Calu3 (cell line): Measurements from ENCODE around the gene ARMCX4. TPM values are rescaled to one million over a fixed set of nuclear protein-coding genes. Genes with fewer than 3 reads are reported as not detected.

Experiments
- BruUV-seq: library from RNA; stranded (reverse); fragments of 400-500 nt; replicated peaks from 2 replicates; lab custom pipeline; 2021; lab: Mats Ljungman, UMichigan
- CTCF ChIA-PET: fragments of 300-600 bp; sonication (Branson Sonifier 250); formaldehyde crosslinking; loops from one replicate; lab custom pipeline; 2022; ENCODE audit warnings: antibody characterized with exemption; lab: Charles Lee
- DNase-seq: peaks from one replicate; pipeline ENCODE4 v3.0.0; 2022
- H3K27ac Mint-ChIP-seq: one replicate; pipeline ENCODE4 v1.8.0; 2022; ENCODE audit warnings: mixed read lengths; ENCODE audit not compliant: unreplicated experiment
- H3K27me3 Mint-ChIP-seq: one replicate; pipeline ENCODE4 v1.8.0; 2022; ENCODE audit warnings: mixed read lengths; ENCODE audit not compliant: unreplicated experiment
- H3K36me3 Mint-ChIP-seq: one replicate; pipeline ENCODE4 v1.8.0; 2022; ENCODE audit warnings: mild to moderate bottlenecking, moderate library complexity, mixed read lengths; ENCODE audit not compliant: insufficient read depth, unreplicated experiment
- H3K4me1 Mint-ChIP-seq: one replicate; pipeline ENCODE4 v1.8.0; 2022; ENCODE audit warnings: mild to moderate bottlenecking, low read depth, mixed read lengths; ENCODE audit not compliant: unreplicated experiment
- H3K4me3 Mint-ChIP-seq: one replicate; pipeline ENCODE4 v1.8.0; 2022; ENCODE audit warnings: mild to moderate bottlenecking, low read depth, moderate library complexity, mixed read lengths; ENCODE audit not compliant: unreplicated experiment
- H3K9me3 Mint-ChIP-seq: one replicate; pipeline ENCODE4 v1.8.0; 2022; ENCODE audit warnings: low read depth, mixed read lengths; ENCODE audit not compliant: unreplicated experiment
- intact Hi-C: fragments of 100-400 bp; cut with micrococcal nuclease; formaldehyde crosslinking; loops from one replicate; pipeline ENCODE4 v1.10.0; 2022; ENCODE audit not compliant: unreplicated experiment
- total RNA-seq: library from RNA; stranded (reverse); gene quantifications from 2 replicates; pipeline ENCODE4 v1.2.3, GENCODE V29; 2022
- TF ChIP-seq, protein P1 (sequence below): fragments of 200-600 bp; IDR thresholded peaks from one replicate; pipeline ENCODE4 v1.8.0; 2022; ENCODE audit warnings: antibody characterized with exemption; ENCODE audit not compliant: unreplicated experiment

ARMCX4 gene
- total RNA-seq, 1 experiment from 2014 or later = 1.5 TPM

- Mint-ChIP-seq H3K36me3 (no peaks in the 10 kb centered on the region), H3K27me3 (no peaks in the 10 kb centered on the region), H3K9me3 (no peaks in the 10 kb centered on the region), H3K4me1 (no peaks in the 10 kb centered on the region), H3K4me3 (no peak overlapping the region), H3K27ac (no peak overlapping the region)
- DNase-seq = no peak
- TF ChIP-seq, protein P1, sequence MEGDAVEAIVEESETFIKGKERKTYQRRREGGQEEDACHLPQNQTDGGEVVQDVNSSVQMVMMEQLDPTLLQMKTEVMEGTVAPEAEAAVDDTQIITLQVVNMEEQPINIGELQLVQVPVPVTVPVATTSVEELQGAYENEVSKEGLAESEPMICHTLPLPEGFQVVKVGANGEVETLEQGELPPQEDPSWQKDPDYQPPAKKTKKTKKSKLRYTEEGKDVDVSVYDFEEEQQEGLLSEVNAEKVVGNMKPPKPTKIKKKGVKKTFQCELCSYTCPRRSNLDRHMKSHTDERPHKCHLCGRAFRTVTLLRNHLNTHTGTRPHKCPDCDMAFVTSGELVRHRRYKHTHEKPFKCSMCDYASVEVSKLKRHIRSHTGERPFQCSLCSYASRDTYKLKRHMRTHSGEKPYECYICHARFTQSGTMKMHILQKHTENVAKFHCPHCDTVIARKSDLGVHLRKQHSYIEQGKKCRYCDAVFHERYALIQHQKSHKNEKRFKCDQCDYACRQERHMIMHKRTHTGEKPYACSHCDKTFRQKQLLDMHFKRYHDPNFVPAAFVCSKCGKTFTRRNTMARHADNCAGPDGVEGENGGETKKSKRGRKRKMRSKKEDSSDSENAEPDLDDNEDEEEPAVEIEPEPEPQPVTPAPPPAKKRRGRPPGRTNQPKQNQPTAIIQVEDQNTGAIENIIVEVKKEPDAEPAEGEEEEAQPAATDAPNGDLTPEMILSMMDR = no peak
- intact Hi-C loops = no loop called here
- CTCF ChIA-PET = no interaction called here
- BruUV-seq = no TSS peak
Observed at GRCh38 chrX:101478366-101478765, 6.9 kb upstream of the ARMCX4 start.

- Mint-ChIP-seq H3K27ac (no peak overlapping the region), H3K27me3 (peaks cover 14% of the 10 kb centered on the region), H3K36me3 (peaks cover 9% of the 10 kb centered on the region), H3K4me3 (no peak overlapping the region), H3K4me1 (peaks cover 12% of the 10 kb centered on the region), H3K9me3 (no peaks in the 10 kb centered on the region)
- no peak for DNase-seq
- no TSS peak for BruUV-seq
- TF ChIP-seq, protein P1 = no peak
- intact Hi-C loops = no loop called here
- CTCF ChIA-PET = no interaction called here
Observed at GRCh38 chrX:101482296-101482695, 3.0 kb upstream of the ARMCX4 start.

DNA sequence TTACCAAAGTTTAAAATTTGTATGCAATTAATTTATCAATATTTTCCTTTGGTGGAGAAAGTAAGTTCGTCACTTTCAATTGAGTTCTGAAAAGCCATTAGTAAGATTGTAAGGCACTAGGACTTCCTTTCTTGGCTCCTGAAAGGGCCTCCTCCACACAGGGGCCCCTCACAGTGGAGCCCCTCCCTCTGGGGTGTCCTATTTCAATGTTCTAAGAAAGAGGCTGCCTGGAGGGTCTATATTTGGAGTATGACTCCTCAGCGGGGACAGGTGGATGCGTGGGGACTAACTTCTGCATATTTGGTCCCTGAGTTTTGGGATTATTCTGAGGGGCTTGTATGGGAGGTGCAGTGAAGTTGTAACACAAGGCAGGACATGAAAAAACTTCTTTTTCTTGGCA lies 1.6 kb upstream of the ARMCX4 start:
- Mint-ChIP-seq H3K27me3 (peaks cover 14% of the 10 kb centered on the region), H3K36me3 (peaks cover 9% of the 10 kb centered on the region), H3K4me1 (peaks cover 12% of the 10 kb centered on the region), H3K27ac (no peak overlapping the region), H3K9me3 (peaks cover 2% of the 10 kb centered on the region), H3K4me3 (no peak overlapping the region)
- DNase-seq = no peak
- CTCF ChIA-PET = no interaction called here
- TF ChIP-seq, protein P1 = no peak
- no TSS peak for BruUV-seq
- intact Hi-C loops = no loop called here

GRCh38 chrX:101484135-101484534 lies 1.1 kb upstream of the ARMCX4 start:
- H3K27ac Mint-ChIP-seq = no peak overlapping the region
- TF ChIP-seq, protein P1 = no peak
- BruUV-seq = no TSS peak
- peaks cover 2% of the 10 kb centered on the region for H3K9me3 Mint-ChIP-seq
- intact Hi-C loops = no loop called here
- peaks cover 9% of the 10 kb centered on the region for H3K36me3 Mint-ChIP-seq
- H3K4me3 Mint-ChIP-seq = no peak overlapping the region
- peaks cover 12% of the 10 kb centered on the region for H3K4me1 Mint-ChIP-seq
- H3K27me3 Mint-ChIP-seq = peaks cover 14% of the 10 kb centered on the region
- no peak for DNase-seq
- CTCF ChIA-PET = no interaction called here
